Vagina (tissue), 2 donors: ENCODE data around the gene NPIPB8.
"Not testable (repeated sequence)": the region's sequence is repeated elsewhere in the genome, so short reads cannot be mapped to it uniquely, and the experiment has no call there.

ENCODE experiments used
- CTCF ChIP-seq, 3 experiments: fragments of 450-650 bp in 2 of 3; fragments of 200-600 bp in 1 of 3; sonication (generic) in 1 of 3; IDR thresholded peaks; one replicate each; pipeline ENCODE4 v1.5.1; 2017 to 2019; ENCODE audit warnings: antibody characterized with exemption in 3 of 3, mild to moderate bottlenecking in 2 of 3, moderate library complexity in 2 of 3
- POLR2A ChIP-seq, 2 donors: fragments of 450-650 bp; IDR thresholded peaks; one replicate each; pipeline ENCODE4 v1.6.1; 2017; ENCODE audit warnings: antibody characterized with exemption in 2 of 2, mild to moderate bottlenecking in 2 of 2, moderate library complexity in 2 of 2

GRCh38 chr16:28639959-28640358, 2.1 kb downstream of the NPIPB8 start:
- not testable (repeated sequence) for TF ChIP-seq POLR2A, CTCF (IDR thresholded peaks at IDR 0.05)
